NCI-H510A (cell line): ENCODE data around the gene TULP1.

ENCODE experiments used
- DNase-seq: peaks from one replicate; lab custom pipeline; 2025; lab: John Stamatoyannopoulos, UW

Gene TULP1

GRCh38 chr6:35465646-35466045, 47.0 kb downstream of the TULP1 start:
- DNase-seq: no peak

- DNase-seq: no peak
Observed at GRCh38 chr6:35463292-35463691, 49.4 kb downstream of the TULP1 start.

GRCh38 chr6:35461270-35461669, 51.4 kb downstream of the TULP1 start:
- no peak for DNase-seq

- no peak for DNase-seq
Observed at GRCh38 chr6:35457907-35458306, 54.8 kb downstream of the TULP1 start.

- no peak for DNase-seq
Observed at GRCh38 chr6:35454391-35455110, 58.1 kb downstream of the TULP1 start.

- no peak for DNase-seq
Observed at GRCh38 chr6:35453236-35453635, 59.5 kb downstream of the TULP1 start.

- peak; percentile 91 for DNase-seq
Observed at GRCh38 chr6:35452183-35453090, 60.3 kb downstream of the TULP1 start, which contains the start of gene FANCE. Gene FANCE (plus strand): TSS chr6:35452338. CDS start chr6:35452546, 208 bp downstream.

- no peak for DNase-seq
Observed at GRCh38 chr6:35451354-35452182, 61.1 kb downstream of the TULP1 start.

GRCh38 chr6:35449287-35449881, 63.3 kb downstream of the TULP1 start:
- DNase-seq: peak; percentile 55

GRCh38 chr6:35448191-35448590, 64.5 kb downstream of the TULP1 start:
- DNase-seq: no peak
